Fibroblast of skin of left quadriceps (primary cell): ENCODE results near the gene GSTM1.

Experiments used
- DNase-seq, 2 experiments: peaks; one replicate each; pipeline ENCODE4 v3.0.0-alpha.2; 2013; ENCODE audit warnings: low read depth in 2 of 2

GSTM1 gene

GRCh38 chr1:109726728-109727373, 39.2 kb downstream of the GSTM1 start:
- no peak for DNase-seq

GRCh38 chr1:109728870-109729269, 41.3 kb downstream of the GSTM1 start:
- DNase-seq, result no peak

GRCh38 chr1:109730666-109731065, 43.0 kb downstream of the GSTM1 start:
- DNase-seq, result no peak

GRCh38 chr1:109732390-109732881, 44.8 kb downstream of the GSTM1 start:
- DNase-seq, result no peak

GRCh38 chr1:109733236-109733870, 45.7 kb downstream of the GSTM1 start:
- DNase-seq, result no peak

- peak; percentile 44 to 47 for DNase-seq
Measured at GRCh38 chr1:109739738-109740614, 52.4 kb downstream of the GSTM1 start.

- no peak for DNase-seq
Measured at GRCh38 chr1:109740615-109741373, 53.2 kb downstream of the GSTM1 start, which contains the start of gene GSTM3. GSTM3 (minus strand) TSS chr1:109741038; CDS start chr1:109740287, 751 bp downstream.
